HG03520 (cell line): ENCODE data around the gene TCHH.
"Not testable (repeated sequence)": the region's sequence is repeated elsewhere in the genome, so short reads cannot be mapped to it uniquely, and the experiment has no call there.

Experiments used
- ATAC-seq: cut with Tn5 transposase; IDR thresholded peaks from one replicate; pipeline ENCODE4 v1.9.1; 2021; ENCODE audit warnings: mild to moderate bottlenecking, moderate library complexity; ENCODE audit not compliant: unreplicated experiment

The TCHH gene

DNA sequence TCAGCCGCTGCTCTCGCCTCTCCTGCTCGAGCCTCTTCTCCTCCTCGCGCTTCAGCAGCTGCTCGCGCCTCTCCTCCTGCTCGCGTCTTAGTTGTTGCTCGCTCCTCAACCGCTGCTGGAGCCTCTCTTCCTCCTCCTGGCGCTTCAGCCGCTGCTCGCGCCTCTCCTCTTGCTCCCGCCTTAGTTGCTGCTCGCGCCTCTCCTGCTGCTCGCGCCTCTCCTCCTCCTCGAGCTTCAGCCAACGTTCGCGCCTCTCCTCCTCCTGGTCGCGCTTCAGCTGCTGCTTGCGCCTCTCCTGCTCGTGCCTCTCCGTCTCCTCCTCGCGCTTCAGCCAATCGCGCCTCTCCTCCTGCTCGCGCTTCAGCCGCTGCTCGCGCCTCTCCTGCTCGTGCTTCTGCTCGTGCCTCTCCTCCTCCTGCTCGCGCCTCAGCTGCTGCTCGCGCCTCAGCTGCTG is 3.7 kb downstream of the TCHH start:
- no peak for ATAC-seq

DNA sequence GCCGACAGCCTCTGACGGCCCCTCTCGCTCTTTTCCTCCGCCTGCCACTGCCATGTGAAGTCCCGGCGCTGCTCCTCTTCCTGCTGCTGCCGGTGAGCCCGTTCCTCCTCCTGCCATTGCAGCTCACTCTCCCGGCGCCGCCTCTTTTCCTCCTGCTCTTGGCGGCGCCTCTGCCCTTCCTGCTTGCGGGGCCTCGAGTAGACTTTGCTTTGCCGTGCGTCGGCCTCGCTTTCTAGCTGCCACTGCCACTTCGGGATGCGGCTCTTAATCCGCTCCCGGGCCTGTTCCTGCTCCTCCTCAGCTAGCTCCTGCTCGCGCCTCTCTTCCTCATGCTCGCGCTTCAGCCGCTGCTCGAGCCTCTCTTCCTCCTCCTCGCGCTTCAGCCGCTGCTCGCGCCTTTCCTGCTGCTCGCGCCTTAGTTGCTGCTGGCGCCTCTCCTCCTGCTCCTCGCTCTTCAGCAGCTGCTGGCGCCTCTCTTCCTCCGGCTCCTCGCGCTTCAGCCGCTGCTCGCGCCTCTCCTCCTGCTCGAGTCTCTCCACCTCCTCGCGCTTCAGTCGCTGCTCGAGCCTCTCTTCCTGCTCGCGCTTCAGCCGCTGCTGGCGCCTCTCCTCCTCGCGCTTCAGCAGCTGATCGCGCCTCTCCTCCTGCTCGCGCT is 4.3 kb downstream of the TCHH start:
- no peak for ATAC-seq

DNA sequence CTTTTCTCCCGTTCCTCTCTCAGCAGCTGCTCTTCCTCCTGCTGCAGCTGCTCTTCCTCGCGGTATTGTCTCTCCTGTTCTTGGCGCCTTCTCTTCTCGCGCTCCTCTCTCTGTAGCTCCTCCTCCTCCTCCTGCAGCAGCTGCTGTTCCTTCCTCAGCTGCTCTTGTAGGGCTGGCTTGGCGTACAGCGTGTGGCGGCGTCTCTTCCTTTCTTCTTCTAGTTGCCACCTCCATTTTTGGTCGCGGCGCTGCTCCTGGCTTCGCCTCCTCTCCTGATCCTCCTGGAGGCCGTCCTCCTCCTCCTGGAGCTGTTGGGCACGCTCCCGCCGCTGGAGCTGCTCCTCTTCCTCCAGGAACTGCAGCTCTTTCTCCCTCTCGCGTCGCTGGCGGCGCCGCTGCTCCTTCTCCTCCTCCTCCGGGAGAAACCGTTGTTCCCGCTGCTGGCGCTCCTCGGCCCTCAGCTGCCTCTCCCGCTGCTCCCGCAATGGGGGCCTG is 4.8 kb downstream of the TCHH start:
- ATAC-seq, result no peak

DNA sequence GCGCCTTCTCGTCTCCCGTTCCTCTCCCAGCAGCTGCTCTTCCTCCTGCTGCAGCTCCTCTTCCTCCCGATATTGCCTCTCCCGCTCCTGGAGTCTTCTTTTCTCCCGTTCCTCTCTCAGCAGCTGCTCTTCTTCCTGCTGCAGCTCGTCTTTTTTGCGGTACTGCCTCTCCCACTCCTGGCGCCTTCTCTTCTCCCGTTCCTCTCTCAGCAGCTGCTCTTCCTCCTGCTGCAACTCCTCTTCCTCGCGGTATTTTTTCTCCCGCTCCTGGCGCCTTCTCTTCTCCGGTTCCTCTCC is 5.3 kb downstream of the TCHH start:
- ATAC-seq, result no peak

DNA sequence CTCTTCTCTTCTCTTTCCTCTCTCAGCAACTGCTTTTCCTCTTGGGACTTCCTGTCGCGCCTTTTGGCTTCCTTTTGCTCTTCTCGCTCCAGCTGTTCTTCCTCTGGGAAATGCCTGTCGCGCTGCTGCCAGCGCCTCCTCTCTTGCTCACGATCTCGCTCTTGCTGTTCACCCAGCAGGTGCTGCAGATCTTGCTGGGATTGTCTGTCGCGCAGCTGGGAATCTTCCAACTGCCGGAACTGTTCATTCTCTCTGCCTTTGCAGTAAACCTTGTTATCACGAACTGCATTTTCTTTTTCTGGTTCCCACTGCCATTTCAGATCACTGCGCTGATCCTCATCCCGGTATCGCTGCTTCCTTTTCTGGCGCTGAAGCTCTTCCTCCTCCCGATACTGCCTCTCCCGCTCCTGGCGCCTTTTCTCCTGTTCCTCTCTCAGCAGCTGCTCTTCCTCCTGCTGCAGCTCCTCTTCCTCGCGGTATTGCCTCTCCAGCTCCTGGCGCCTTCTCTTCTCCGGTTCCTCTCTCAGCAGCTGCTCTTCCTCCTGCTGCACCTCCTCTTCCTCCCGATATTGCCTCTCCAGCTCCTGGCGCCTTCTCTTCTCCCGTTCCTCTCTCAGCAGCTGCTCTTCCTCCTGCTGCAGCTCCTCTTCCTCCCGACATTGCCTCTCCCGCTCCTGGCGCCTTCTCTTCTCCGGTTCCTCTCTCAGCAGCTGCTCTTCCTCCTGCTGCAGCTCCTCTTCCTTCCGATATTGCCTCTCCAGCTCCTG is 5.8 kb downstream of the TCHH start:
- no peak for ATAC-seq

DNA sequence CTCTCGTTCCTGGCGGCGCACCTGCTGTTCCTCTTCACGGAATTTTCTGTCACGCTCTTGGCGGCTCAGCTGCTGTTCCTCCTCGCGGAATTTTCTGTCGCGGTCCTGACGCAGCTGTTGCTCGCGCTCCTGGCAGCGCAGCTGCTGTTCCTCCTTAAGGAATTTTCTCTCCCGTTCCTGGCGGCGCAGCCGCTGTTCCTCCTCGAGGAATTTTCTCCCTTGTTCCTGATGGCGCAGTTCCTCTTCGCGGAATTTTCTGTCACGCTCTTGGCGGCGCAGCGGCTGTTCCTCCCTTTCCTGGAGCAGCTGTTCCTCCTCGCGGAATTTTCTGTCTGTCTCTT is 6.4 kb downstream of the TCHH start:
- no peak for ATAC-seq

DNA sequence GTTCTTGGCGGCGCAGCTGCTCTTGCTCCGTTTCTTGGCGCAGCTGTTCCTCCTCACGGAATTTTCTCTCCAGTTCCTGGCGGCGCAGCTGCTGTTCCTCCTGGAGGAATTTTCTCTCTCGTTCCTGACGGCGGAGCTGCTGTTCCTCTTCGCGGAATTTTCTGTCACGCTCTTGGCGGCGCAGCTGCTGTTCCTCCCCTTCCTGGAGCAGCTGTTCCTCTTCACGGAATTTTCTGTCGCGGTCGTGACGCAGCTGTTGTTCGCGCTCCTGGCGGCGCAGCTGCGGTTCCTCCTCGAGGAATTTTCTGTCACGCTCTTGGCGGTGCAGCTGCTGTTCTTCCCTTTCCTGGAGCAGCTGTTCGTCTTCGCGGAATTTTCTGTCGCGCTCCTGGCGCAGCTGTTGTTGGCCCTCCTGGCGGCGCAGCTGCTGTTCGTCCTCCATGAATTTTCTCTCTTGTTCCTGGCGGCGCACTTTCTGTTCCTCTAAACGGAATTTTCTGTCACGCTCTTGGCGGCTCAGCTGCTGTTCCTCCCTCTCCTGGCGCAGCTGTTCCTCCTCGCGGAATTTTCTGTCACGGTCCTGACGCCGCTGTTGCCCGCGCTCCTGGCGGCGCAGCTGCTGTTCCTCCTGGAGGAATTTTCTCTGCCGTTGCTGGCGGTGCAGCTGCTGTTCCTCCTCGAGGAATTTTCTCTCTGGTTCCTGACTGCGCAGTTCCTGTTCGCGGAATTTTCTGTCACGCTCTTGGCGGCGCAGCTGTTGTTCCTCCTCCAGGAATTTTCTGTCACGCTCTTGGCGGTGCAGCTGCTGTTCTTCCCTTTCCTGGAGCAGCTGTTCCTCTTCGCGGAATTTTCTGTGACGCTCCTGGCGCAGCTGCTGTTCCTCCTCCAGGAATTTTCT is 7.0 kb downstream of the TCHH start:
- no peak for ATAC-seq

DNA sequence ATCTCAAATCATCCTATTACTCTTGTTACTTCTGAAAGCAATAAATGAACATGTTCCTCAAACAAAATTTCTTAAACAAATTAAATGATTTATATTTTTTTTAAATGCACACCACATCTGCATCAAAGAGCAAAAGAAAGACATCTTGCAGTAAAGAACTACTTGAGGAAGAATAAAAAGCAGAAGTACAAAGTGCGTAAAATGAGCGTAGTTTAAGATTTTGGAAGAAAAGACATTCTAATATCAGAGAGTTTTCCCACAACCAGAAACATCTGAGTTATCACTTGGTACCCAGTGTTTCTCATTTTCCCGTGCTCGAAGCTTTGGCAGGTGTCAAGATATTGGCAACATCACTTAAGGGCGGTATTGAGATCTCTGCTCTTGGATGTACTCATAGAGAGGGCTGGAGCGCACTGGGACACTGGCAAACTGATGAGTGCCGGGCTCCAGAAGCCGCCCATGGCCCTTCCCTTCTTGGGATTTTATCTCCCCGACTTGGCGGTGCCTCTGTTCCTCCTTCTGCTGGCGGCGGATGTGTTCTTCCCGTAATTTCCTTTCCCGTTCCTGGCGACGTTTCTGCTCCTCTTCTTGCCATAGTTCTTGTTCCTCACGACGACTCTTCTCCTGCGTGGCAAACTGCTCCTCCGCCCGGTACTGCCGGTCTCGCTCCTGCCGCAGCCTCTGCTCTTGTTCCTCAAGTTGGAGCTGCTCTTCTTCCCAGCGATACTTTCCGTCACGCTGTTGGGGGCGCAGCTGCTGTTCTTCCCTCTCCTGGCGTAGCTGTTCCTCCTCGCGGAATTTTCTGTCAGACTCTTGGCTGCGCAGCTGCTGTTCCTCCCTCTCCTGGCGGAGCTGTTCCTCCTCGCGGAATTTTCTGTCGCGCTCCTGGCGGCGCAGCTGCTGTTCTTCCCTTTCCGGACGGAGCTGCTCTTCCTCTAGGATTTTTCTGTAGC is 7.9 kb downstream of the TCHH start:
- no peak for ATAC-seq

DNA sequence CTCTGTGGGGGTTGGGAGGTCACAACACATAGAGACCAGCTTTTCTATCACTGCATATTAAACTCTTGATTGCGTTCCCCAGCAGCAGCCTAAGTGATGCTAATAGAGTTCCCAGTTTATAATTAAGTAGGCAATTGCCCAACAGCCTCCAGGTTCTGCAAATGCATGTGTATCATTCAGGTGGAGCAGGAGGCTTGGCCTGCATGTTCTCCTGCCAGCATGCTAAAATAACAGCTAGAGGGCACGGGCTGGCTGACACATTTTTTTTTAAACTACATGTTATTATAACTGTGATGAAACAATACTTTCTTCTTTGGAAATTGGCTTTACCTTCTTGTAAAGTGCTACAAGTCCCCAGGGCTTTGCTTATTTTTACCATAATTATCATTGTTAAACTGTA is 10.4 kb downstream of the TCHH start:
- no peak for ATAC-seq

DNA sequence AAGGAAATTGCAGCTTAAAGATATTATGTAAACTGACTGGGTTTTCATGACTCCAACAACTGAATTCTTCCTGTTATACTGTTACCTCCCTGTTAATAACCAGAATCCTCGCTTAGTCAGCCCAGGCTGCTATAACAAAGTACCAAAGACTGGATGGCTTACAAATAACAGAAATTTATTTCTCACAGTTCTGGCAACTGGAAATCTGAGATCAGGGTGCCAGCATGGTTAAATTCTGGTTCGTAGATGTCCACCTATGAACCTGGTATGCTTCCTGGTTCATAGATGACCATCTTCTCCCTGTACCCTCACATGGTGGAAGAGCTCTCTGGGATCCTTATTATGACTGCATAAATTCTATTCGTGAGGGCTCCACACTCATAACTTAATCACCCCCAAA is 18.3 kb downstream of the TCHH start:
- no peak for ATAC-seq

DNA sequence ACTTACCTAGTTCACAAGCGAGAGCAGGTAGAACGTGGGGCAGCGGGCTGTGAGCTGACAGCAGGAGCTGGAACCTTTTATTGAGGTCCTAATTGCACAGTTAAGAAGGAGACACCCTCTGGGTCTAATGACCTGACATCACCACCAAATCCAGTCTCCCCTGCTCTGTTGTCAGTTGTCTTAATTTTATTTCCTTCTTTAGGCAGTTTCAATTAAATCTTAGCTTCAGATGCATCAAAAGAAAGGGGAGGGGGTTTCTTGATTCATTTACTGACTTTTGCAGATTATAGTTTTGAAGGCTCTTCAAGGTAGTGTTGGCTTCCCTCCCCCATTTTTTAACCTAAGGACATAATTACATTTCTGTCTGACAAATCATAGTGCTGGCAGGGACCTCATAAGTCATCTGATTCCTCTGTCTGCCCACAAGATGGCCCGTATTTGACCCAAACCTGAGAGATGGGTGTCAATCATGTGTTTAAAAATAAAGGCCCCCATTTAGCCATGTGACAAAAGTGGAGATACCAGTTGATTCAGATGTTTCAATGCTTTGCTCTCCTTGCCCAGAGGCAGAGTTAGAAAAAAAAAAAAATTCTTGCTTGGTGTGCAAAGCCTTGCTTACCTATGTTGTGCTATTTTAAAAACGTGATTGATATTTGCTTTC is 26.1 kb downstream of the TCHH start, which contains the start of gene TCHHL1:
Gene TCHHL1 (minus strand): TSS at position 51 of the 661 bp plus-strand sequence. CDS start 921 bp downstream, outside the sequence.
- ATAC-seq, result no peak

DNA sequence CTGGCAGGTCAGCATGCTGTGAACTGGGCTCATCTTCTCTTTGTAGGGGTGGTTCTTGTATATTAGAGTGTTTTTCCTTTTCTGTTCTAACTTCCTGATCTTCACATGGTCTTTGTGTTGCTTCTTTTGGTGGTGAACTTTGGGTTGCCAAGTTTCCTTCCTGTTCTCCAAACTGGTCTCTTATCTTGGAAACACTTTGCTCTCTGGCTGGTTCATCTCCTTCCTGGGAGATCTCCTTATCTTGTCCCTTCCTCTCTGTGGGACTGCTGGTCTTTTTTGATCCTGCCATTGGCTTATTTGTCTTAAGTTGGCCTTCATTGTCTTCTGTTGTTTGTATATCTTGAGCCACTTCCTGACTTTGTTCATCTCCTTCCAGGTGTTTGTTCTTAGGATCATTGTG is 28.5 kb downstream of the TCHH start:
- no peak for ATAC-seq

DNA sequence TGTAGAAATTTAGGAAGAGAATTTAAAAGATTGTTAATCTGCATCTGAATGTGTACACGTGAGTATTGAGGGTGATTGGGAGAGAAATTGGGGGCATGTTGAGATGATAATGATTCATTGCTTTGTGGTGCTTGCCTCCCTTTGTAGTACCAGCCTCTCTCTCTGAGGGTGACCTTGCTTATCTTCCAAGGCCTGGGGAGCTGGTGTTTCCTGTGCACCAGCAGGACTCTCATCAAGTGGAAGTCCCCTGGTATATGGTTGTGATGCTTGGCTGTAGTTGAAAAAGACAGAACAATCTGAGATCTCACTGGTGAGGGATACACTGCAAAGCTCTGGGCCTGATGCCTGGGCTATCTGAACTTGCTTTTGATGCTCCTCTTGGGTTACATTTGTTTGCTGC is 30.4 kb downstream of the TCHH start:
- ATAC-seq, result no peak

DNA sequence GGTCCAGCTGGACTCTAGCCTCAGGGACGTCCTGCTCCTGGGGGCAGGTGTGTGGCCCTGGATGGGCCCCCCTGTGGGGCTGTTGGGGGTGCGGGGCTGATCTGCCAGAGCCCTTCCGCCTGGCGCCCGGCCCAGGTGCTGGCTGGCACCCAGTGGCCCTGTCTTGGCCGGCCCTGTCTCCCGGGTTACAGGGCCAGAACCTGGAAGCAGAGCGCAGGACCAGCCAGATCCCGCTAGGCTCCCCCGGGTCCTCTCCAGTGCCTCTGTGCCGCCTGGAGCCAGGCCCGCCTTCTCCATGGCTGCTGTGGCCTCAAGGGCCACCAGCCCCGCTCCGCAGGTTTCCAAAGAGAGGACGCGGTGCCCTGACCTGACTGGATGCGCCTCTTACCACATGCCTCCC is 34.2 kb downstream of the TCHH start:
- not testable (repeated sequence) for ATAC-seq

DNA sequence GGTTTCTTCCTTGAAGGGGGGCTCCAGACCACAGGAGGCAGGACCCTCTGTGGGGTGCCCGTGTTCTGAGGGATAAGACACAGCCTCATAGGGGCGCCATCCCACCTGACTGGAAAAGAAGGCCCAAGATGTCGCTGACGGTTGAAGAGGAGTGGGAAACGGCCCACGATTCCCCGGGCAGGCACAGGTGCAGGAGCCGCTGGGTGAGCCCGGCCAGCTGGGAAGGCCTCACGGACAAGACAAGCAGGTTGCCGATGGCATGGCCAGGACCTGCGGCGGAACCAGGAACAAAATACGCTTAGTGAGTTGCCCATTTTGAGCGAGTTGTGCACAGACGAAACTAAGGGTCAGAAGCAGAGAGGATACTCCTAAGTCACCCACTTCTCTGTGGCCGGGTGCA is 34.8 kb downstream of the TCHH start:
- not testable (repeated sequence) for ATAC-seq

DNA sequence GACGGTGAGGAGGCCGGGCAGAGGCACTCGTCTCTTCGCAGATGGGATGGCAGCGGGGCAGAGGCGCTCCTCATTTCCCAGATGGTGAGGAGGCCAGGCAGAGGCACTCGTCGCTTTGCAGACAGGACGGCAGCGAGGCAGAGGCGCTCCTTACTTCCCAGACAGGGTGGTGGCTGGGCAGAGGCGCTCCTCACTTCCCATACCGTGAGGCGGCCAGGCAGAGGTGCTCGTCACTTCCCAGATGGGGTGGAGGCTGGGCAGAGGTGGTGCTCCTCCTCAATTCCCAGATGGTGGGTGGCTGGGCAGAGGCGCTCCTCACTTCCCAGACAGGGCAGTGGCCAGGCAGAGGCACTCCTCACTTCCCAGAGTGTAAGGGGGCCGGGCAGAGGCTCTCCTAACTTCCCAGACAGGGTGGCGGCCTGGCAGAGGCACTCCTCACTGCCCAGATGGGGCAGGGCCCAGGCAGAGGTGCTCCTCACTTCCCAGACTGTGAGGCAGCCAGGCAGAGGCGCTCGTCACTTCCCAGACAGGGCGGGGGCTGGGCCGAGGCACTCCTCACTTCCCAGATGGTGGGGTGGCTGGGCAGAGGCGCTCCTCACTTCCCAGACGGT is 36.3 kb downstream of the TCHH start:
- no peak for ATAC-seq

DNA sequence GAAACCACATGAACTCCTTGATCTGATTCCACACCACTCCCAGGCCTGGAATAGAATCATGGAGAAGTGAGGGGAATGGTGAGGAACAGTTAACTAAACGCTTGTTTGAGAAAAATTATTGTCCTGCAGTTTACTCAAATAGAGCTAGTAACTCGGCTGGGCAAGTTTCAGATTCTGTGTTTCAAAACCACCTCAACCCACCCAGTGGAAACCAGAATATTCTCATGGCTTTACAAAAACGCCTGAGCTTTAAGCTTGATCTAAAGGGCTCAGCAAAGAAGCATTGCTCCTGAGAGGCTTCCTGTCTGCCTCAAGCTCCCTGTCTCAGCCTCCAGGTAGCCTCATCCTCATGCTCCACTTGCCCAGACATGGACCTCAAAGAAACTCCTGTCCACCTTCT is 42.9 kb downstream of the TCHH start:
- ATAC-seq, result no peak

DNA sequence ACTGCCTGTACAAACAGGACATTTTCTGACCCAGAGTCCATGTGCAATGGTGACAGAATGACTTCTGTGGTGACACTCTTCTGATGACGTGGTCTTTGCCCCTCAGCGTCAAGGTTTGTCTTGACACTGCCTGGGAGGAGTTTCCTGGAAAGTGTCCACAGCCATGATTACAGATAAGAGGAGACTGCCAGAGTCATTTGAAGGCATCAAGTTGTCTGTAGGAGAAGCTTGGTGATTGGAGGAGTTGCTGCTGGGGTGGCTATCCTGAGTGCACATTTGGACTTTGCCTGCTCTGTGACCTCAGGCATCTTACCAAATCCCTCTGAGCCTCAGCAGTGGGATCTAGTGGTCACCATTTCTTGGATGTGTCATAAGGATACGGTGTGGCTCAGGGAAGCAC is 44.1 kb downstream of the TCHH start:
- ATAC-seq, result no peak

DNA sequence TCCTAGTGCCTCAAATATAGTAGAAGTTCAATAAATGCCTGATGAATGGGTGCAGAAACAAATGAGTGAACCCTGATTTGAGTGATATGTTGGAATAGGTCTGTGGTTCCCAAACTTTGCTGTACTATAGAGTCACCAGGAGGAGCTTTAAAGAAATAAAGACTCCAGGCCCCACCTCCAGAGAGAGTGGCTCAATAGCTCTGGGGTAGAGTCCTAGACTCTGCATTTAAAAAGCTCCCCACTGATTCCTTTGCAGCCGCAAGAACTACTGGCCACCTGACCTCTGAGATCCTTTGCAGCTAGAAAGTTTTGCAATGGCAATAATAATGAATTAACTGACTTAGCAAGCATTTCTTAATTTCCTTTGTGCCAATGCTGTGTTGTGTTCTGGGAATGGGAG is 47.3 kb downstream of the TCHH start:
- ATAC-seq, result no peak

DNA sequence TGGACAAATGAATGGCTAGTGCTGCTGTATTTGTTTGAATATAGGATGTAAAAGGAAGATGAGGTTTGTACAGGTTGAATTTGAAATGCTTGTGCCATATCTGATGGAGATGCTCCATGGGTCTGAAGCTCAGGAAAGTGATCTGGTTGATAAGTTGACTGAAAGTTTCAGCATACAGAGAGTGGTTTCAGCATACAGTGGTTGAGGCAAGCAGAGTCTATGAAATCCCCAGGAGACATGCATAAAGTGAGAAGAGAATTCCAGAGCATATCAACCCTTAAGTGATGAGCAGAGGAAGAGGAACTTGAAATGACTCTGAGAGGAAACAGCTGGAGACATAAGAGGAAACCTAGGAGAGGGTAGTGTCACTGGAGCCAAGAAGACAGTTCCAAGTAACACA is 48.1 kb downstream of the TCHH start:
- ATAC-seq, result no peak
